Upper lobe of left lung (tissue), 6 donors: ENCODE results near the gene ESPNL. TPM values are rescaled to one million over a fixed set of nuclear protein-coding genes. Genes with fewer than 3 reads are reported as not detected.

Experiments
- ATAC-seq, 2 donors: fragments of 200-7000 bp; cut with Tn5 transposase; one replicate each; pipeline ENCODE4 v1.9.1; 2022; ENCODE audit warnings: mild to moderate bottlenecking in 2 of 2, moderate library complexity in 2 of 2; ENCODE audit not compliant: low FRiP score in 2 of 2
- DNase-seq, 2 donors: peaks; one replicate each; pipeline ENCODE4 v3.0.0-alpha.2; 2019 to 2020
- H3K27ac ChIP-seq, 4 donors: fragments of 200-600 bp; sonication (generic); one replicate each; pipeline ENCODE4 v1.5.1; 2016 to 2019
- H3K27me3 ChIP-seq, 4 donors: fragments of 200-600 bp; sonication (generic); one replicate each; pipeline ENCODE4 v1.5.1; 2017 to 2019
- H3K36me3 ChIP-seq, 4 donors: fragments of 200-600 bp; sonication (generic); one replicate each; pipeline ENCODE4 v1.5.1; 2016 to 2019
- H3K4me1 ChIP-seq, 4 donors: fragments of 200-600 bp; sonication (generic); one replicate each; pipeline ENCODE4 v1.5.1; 2018 to 2019
- H3K4me3 ChIP-seq, 4 donors: fragments of 200-600 bp; sonication (generic); one replicate each; pipeline ENCODE4 v1.5.1; 2017 to 2019; ENCODE audit warnings: mild to moderate bottlenecking in 2 of 4, moderate library complexity in 1 of 4
- H3K9me3 ChIP-seq, 4 donors: fragments of 200-600 bp; sonication (generic); one replicate each; pipeline ENCODE4 v1.5.1; 2018 to 2019
- EP300 ChIP-seq, 4 donors: sonication (generic); formaldehyde crosslinking; IDR thresholded peaks; one replicate each; pipeline ENCODE4 v1.5.1; 2017; ENCODE audit warnings: antibody characterized with exemption in 4 of 4, control low read depth in 2 of 4
- POLR2A ChIP-seq, 4 donors: fragments of 450-650 bp; IDR thresholded peaks; one replicate each; pipeline ENCODE4 v1.5.1; 2016 to 2017; ENCODE audit warnings: antibody characterized with exemption in 4 of 4, mild to moderate bottlenecking in 2 of 4
- POLR2AphosphoS5 ChIP-seq, 2 donors: sonication (generic); formaldehyde crosslinking; IDR thresholded peaks; one replicate each; pipeline ENCODE4 v1.5.1; 2017; ENCODE audit warnings: antibody characterized with exemption in 2 of 2
- WGBS, 2 donors: methylation state at CpG; one replicate each; pipeline ENCODE4 v1.1.5; 2017 to 2018; 5-methylcytosine and 5-hydroxymethylcytosine counted together
- total RNA-seq, 6 donors: library from RNA; depleted of rRNA in 4 of 6; stranded (reverse); fragments of >200 nt in 4 of 6; gene quantifications; one replicate each; pipeline versions ENCODE4 v1.1.0 to v1.2.1, GENCODE V29; 2016 to 2021
- TF ChIP-seq, protein P1 (sequence below), 6 experiments: fragments of 450-650 bp in 4 of 6; fragments of 200-600 bp in 2 of 6; sonication (generic) in 2 of 6; IDR thresholded peaks; one replicate each; pipeline ENCODE4 v1.5.1; 2016 to 2019; ENCODE audit warnings: antibody characterized with exemption in 6 of 6
- donor health status: DM: no; HTN: no; CAD: no; lungs with moderate emphysema.
- donor health status: DM: no; HTN: yes; CAD: no; lungs with severe emphysema.

Gene ESPNL
- total RNA-seq, 6 donors from 2014 or later = 0.10 to 3.1 (median 0.38) TPM; not detected in 2

DNA sequence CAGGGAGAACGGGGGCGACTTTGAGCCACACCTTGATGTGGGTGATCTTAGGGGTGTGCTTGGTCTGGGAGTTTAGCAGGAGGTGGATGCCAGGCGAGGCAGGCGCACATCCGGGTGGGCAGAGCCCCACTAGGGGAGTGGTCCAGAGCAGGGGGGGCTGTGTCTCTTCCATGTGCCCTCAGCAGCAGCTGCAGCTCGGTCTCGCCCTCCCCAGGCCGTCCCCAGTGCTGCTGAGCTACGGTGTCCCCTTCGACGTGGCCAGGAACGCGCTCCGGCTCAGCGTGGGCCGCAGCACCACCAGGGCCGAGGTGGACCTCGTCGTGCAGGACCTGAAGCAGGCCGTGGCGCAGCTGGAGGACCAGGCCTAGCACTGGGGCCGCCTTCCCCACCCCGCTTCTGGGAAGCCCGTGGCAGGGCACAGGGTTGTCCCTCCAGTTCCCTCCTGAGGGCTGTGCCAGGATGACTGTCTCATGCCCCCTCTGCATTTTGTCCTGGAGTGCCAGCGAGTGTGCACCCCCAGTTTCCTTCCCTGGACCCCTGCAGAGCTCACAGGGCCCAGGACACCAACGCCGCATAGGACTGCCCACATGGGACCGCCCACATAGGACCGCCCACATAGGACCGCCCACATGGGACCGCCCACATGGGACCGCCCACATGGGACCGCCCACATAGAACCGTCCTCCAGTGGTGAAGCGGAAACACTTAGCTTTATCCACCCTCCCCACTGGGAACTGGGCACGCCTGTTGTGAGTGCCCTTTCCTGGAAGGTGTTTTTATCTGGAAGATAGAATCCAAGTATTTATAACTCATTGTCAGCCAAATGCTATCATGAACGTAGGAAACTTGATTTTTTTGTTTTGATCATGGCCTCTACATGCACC is 1.9 kb upstream of the ESPNL start:
- H3K27me3 ChIP-seq = no peaks in the 10 kb centered on the region
- DNase-seq = peak; percentile 43 to 81
- no peak overlapping the region for H3K4me3 ChIP-seq
- TF ChIP-seq EP300 (IDR thresholded peaks at IDR 0.05) (no peak), POLR2A (IDR thresholded peaks at IDR 0.05) (no peak), POLR2AphosphoS5 (IDR thresholded peaks at IDR 0.05) (no peak)
- TF ChIP-seq, protein P1, sequence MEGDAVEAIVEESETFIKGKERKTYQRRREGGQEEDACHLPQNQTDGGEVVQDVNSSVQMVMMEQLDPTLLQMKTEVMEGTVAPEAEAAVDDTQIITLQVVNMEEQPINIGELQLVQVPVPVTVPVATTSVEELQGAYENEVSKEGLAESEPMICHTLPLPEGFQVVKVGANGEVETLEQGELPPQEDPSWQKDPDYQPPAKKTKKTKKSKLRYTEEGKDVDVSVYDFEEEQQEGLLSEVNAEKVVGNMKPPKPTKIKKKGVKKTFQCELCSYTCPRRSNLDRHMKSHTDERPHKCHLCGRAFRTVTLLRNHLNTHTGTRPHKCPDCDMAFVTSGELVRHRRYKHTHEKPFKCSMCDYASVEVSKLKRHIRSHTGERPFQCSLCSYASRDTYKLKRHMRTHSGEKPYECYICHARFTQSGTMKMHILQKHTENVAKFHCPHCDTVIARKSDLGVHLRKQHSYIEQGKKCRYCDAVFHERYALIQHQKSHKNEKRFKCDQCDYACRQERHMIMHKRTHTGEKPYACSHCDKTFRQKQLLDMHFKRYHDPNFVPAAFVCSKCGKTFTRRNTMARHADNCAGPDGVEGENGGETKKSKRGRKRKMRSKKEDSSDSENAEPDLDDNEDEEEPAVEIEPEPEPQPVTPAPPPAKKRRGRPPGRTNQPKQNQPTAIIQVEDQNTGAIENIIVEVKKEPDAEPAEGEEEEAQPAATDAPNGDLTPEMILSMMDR (IDR thresholded peaks at IDR 0.05) = no peak
- WGBS, 2 donors = 68 to 86% methylated on average over 13 to 37 of the region's 37 CpGs
- no peaks in the 10 kb centered on the region for H3K36me3 ChIP-seq
- peak overlapping the region; percentile 7 to 54 (median 42) for H3K27ac ChIP-seq
- no peaks in the 10 kb centered on the region for H3K9me3 ChIP-seq
- H3K4me1 ChIP-seq = peaks cover 0 to 11% (median 5%) of the 10 kb centered on the region in 4 donors
- peak; percentile 79 to 86 for ATAC-seq

DNA sequence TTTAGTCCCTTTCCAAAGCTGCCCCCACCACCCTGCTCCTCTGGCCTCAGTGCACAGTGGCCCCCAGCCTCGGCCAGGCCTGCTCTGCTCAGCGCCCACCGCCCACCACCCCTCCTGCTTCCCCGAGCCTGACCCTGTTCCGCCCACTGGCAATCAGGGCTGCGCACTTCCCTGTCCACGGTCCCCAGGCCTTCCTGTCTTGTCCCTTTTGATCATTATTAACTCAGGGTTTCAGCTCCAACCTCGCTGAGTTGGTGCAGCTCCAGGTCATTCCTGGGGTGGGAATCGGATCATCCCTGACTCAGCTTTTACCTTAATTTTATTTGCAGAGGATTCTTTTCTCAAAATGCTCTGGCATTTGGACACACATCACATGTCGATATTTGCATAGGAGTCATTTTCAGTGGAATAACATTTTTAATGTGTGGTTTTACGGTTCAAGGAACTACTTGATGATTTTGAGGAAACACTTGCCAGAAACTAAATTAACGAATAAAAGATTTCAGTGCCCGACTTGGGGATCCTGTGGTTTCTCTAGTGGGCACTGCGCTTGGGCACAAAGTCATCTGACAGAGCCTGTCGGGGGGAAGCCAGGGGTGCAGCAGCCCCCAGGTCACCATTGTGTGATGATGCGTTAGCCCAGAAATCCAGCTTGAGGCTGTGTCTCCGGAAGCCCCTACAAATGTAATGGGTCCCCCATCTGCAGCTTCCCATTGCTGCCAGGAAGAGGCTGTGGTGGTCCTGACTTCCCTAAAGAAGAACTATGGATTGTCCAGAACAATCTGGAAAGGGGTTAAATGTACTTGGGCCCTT is 1.0 kb upstream of the ESPNL start:
- TF ChIP-seq EP300 (IDR thresholded peaks at IDR 0.05) (no peak), POLR2A (IDR thresholded peaks at IDR 0.05) (no peak), POLR2AphosphoS5 (IDR thresholded peaks at IDR 0.05) (no peak)
- TF ChIP-seq, protein P1 (IDR thresholded peaks at IDR 0.05) = no peak
- H3K27ac ChIP-seq = peak overlapping the region in 3 of 4 donors; percentile 37 to 54 (median 48)
- ATAC-seq = peak in 1 of 2 donors; percentile 33
- H3K4me1 ChIP-seq = peaks cover 0 to 11% (median 5%) of the 10 kb centered on the region in 4 donors
- no peak overlapping the region for H3K4me3 ChIP-seq
- no peak for DNase-seq
- H3K36me3 ChIP-seq = no peaks in the 10 kb centered on the region
- no peaks in the 10 kb centered on the region for H3K27me3 ChIP-seq
- WGBS, 2 donors = 71 to 75% methylated on average over 15 to 17 of the region's 17 CpGs
- no peaks in the 10 kb centered on the region for H3K9me3 ChIP-seq

DNA sequence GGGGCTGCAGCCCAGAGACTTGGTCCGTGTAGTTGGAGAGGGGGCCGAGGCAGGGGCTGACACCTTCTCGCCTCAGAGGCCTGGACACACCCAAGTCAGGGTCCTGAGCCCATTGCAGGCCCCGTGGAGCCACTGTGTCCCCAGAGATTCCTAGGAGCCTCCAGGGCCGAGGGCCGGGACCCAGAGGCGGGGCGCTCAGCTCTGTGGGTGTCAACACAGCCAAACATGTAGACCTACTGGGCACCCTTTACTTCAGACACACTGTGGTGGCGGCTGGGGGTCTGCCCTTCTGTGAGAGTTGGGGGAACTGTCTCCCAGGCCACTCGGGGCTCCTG is 459 bp upstream of the ESPNL start:
- TF ChIP-seq, protein P1 (IDR thresholded peaks at IDR 0.05) = no peak
- TF ChIP-seq POLR2A (IDR thresholded peaks at IDR 0.05) (no peak), POLR2AphosphoS5 (IDR thresholded peaks at IDR 0.05) (no peak), EP300 (IDR thresholded peaks at IDR 0.05) (no peak)
- 92 to 96% methylated on average over 5 to 10 of the region's 10 CpGs for WGBS, 2 donors
- Histone ChIP-seq H3K27me3 (no peaks in the 10 kb centered on the region), H3K4me1 (peaks cover 0 to 11% (median 5%) of the 10 kb centered on the region in 4 donors), H3K9me3 (no peaks in the 10 kb centered on the region), H3K4me3 (no peak overlapping the region), H3K36me3 (no peaks in the 10 kb centered on the region), H3K27ac (no peak overlapping the region)
- DNase-seq = peak in 1 of 2 donors; percentile 15
- ATAC-seq = no peak

DNA sequence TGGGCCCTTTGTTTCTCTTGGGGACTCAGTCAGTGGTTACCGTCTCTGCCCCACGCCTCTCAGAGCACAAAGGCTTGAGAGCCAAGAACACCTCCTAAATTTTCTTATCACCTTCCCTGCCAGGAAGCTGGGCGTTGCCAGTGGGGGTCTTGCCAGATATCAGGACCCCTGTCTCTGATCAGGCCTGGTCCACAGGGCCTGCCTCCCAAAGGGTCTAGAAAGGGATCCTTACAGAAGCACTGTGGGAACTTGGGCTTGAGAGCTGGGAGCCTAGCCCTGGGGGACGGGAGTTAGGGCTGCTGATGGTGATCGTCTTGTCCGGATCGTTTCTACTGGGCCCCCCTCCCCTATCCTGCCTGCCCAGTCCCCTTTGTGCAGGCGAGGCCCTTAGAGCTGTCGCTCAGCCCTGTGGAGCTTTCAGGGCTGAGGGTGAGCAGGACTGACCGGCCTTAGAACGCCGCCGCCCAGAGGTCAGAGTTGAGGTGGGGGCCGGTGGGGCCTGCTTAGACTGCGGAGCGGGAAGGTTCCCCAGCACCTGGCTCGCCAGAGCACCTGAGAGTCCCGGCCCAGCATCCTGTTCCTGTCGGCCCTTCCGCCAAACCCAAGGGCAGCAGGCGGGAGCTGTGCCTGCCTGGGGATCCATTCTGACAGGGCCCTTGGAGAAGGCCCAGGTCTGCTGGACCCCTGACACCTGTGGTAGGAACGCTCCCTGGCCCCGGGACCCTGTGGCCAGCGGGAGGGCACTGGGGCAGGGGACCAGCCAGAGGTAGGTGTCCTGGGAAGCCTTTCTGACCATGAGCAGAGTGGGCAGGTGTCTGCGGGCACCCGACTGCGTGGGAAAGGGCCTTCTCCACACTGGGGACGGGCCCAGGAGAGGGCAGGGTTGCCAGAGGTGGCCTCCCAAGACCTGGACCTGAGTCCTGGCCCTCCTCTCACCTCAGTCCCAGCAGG is 956 bp downstream of the ESPNL start:
- peaks cover 0 to 11% (median 5%) of the 10 kb centered on the region in 4 donors for H3K4me1 ChIP-seq
- H3K36me3 ChIP-seq = no peaks in the 10 kb centered on the region
- WGBS, 2 donors = 86 to 88% methylated on average over 6 to 28 of the region's 28 CpGs
- H3K9me3 ChIP-seq = no peaks in the 10 kb centered on the region
- no peak overlapping the region for H3K4me3 ChIP-seq
- TF ChIP-seq EP300 (IDR thresholded peaks at IDR 0.05) = no peak
- no peak for TF ChIP-seq POLR2A (IDR thresholded peaks at IDR 0.05)
- TF ChIP-seq, protein P1 (IDR thresholded peaks at IDR 0.05) = no peak
- no peak for TF ChIP-seq POLR2AphosphoS5 (IDR thresholded peaks at IDR 0.05)
- no peaks in the 10 kb centered on the region for H3K27me3 ChIP-seq
- no peak overlapping the region for H3K27ac ChIP-seq
- DNase-seq (peak in 1 of 2 donors; percentile 16), ATAC-seq (no peak)
